HG03521 (cell line): ENCODE data around the gene CDKL1.

Experiments used
- ATAC-seq: cut with Tn5 transposase; IDR thresholded peaks from one replicate; pipeline ENCODE4 v1.9.1; 2021; ENCODE audit warnings: mild to moderate bottlenecking, moderate library complexity; ENCODE audit not compliant: unreplicated experiment

The CDKL1 gene

DNA sequence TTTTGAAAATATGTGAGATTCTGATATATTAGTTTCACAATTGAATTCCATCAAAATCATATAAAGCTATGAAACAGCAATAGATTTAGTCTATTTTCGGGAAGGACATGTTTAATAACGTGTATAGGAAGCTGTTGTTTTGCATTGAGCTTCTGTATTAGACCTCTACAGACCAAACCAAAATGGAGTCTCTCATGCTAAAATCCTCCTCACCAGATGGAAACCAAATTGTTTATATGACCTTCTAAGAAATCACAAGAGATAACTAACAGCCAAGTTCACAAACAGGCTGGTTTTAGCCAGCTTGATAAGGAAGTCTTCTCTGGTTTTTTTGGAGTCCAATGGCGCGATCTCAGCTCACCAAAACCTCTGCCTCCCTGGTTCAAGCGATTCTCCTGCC lies 108.5 kb downstream of the CDKL1 start:
- ATAC-seq: no peak

DNA sequence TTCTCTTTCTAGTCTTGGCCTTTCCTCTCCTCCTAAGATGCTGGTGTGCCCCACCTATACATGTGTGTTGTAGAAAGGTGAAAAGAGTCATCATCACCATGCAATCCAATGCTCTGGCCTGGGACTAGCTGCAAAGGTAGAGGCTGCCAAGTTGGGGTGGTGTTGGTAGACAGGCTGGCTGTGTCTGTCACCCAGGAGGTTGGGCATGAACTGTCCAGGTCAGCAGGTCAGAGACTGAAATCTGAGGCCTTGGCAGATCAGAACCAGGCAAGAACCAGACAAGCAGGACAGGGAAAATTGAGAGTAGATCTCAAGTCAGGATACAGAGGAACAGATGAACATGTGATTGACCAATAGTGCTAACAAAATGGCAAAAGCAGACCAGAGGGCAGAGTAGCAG lies 110.8 kb downstream of the CDKL1 start:
- ATAC-seq: no peak
